Endothelial cell of umbilical vein (primary cell): ENCODE measurements around the gene STN1. TPM values are rescaled to one million over a fixed set of nuclear protein-coding genes. Genes with fewer than 3 reads are reported as not detected.

ENCODE experiments used
- BruUV-seq: library from RNA; stranded (reverse); fragments of 400-500 nt; replicated peaks from 2 replicates; lab custom pipeline; 2021; lab: Mats Ljungman, UMichigan
- CTCF ChIA-PET: fragments of 300-600, 350-600 bp; sonication (Branson Sonifier 250); formaldehyde crosslinking; loops from one replicate; lab custom pipeline; 2021; ENCODE audit warnings: antibody characterized with exemption, inconsistent platforms; lab: Charles Lee
- POLR2A ChIA-PET: fragments of 300-600, 350-600 bp; sonication (Branson Sonifier 250); formaldehyde crosslinking; loops from one replicate; lab custom pipeline; 2021; ENCODE audit warnings: antibody characterized with exemption, inconsistent platforms; lab: Charles Lee
- DNase-seq: peaks from one replicate; pipeline ENCODE4 v3.0.0-alpha.2; 2011; ENCODE audit warnings: low read depth, low spot score
- FAIRE-seq: peaks from 2 replicates; lab custom pipeline; 2011; peaks lifted over from hg19 to GRCh38; lab: Jason Lieb, UNC
- H2AFZ ChIP-seq: 2 replicates; pipeline ENCODE4 v1.6.0; 2012; ENCODE audit warnings: low read depth, low read length, control low read depth, inconsistent platforms
- H3K27ac ChIP-seq: 2 replicates; pipeline ENCODE4 v1.5.1; 2011; ENCODE audit warnings: low read depth, mild to moderate bottlenecking, control low read depth, low read length, moderate library complexity; ENCODE audit not compliant: insufficient read depth
- H3K27me3 ChIP-seq, 2 experiments: 2 replicates each; pipeline versions ENCODE4 v1.6.0 to v1.6.1; 2011; ENCODE audit warnings: low read length in 2 of 2, mixed read lengths in 1 of 2; ENCODE audit not compliant: control insufficient read depth in 2 of 2, insufficient read depth in 2 of 2
- H3K36me3 ChIP-seq, 2 experiments: 2 replicates in 1 of 2; 3 replicates in 1 of 2; pipeline ENCODE4 v1.5.1; 2011; ENCODE audit warnings: low read length in 2 of 2, mild to moderate bottlenecking in 1 of 2, moderate library complexity in 1 of 2; ENCODE audit not compliant: control insufficient read depth in 2 of 2, insufficient read depth in 2 of 2; ENCODE audit errors: extremely low read depth in 1 of 2
- H3K4me1 ChIP-seq: 3 replicates; pipeline ENCODE4 v1.5.1; 2011; ENCODE audit warnings: mild to moderate bottlenecking, low read length; ENCODE audit not compliant: control insufficient read depth, insufficient read depth; ENCODE audit errors: extremely low read depth
- H3K4me2 ChIP-seq: 2 replicates; pipeline ENCODE4 v1.6.1; 2011; ENCODE audit warnings: low read length, control low read depth, mixed read lengths; ENCODE audit not compliant: insufficient read depth
- H3K4me3 ChIP-seq, 3 experiments: fragments of 200-600 bp in 1 of 3; sonication (generic), shearing (Covaris generic) in 1 of 3; replicated peaks in 1 of 3; 2 replicates each; pipeline ENCODE4 v1.5.1; 2011 to 2016; ENCODE audit warnings: control low read depth in 3 of 3, low read length in 3 of 3, mild to moderate bottlenecking in 2 of 3, inconsistent platforms in 1 of 3, low read depth in 1 of 3, moderate library complexity in 1 of 3; ENCODE audit not compliant: insufficient read depth in 1 of 3
- H3K79me2 ChIP-seq: 2 replicates; pipeline ENCODE4 v1.6.0; 2012; ENCODE audit warnings: low read length, inconsistent platforms; ENCODE audit not compliant: control insufficient read depth, insufficient read depth
- H3K9ac ChIP-seq: replicated peaks from 2 replicates; pipeline ENCODE3; 2011; ENCODE audit warnings: low read length, control low read depth; ENCODE audit not compliant: insufficient read depth; ENCODE audit errors: extremely low read depth
- H3K9me1 ChIP-seq: replicated peaks from 3 replicates; pipeline ENCODE4 v1.6.0; 2011; ENCODE audit warnings: mild to moderate bottlenecking, low read length; ENCODE audit not compliant: control insufficient read depth, insufficient read depth; ENCODE audit errors: extremely low read depth
- H3K9me3 ChIP-seq: replicated peaks from 2 replicates; pipeline ENCODE4 v1.5.1; 2012; ENCODE audit warnings: low read length, inconsistent platforms; ENCODE audit not compliant: control insufficient read depth, insufficient read depth
- H4K20me1 ChIP-seq: replicated peaks from 2 replicates; pipeline ENCODE3; 2011; ENCODE audit warnings: mild to moderate bottlenecking, low read length; ENCODE audit not compliant: control insufficient read depth, insufficient read depth; ENCODE audit errors: extremely low read depth
- CTCF ChIP-seq, 2 donors: IDR thresholded peaks; 1 replicate in 1 of 2; 2 replicates in 1 of 2; pipeline ENCODE4 v1.5.1; 2011; ENCODE audit warnings: low read length in 2 of 2, mild to moderate bottlenecking in 2 of 2, moderate library complexity in 2 of 2, control low read depth in 1 of 2, inconsistent platforms in 1 of 2, low read depth in 1 of 2; ENCODE audit not compliant: insufficient read depth in 1 of 2; ENCODE audit errors: extremely low read depth in 1 of 2
- EZH2 ChIP-seq: IDR thresholded peaks from 2 replicates; pipeline ENCODE4 v1.6.1; 2012; ENCODE audit warnings: borderline replicate concordance, low read depth, mild to moderate bottlenecking, moderate library complexity, low read length, inconsistent platforms; ENCODE audit not compliant: severe bottlenecking
- FOS ChIP-seq: IDR thresholded peaks from 2 replicates; pipeline ENCODE4 v1.6.1; 2011; ENCODE audit warnings: mild to moderate bottlenecking, low read length, moderate library complexity, borderline replicate concordance; ENCODE audit not compliant: insufficient read depth
- GATA2 ChIP-seq: IDR thresholded peaks from 2 replicates; pipeline ENCODE4 v1.7.0; 2011; ENCODE audit warnings: low read depth, mild to moderate bottlenecking, moderate library complexity, mixed read lengths, low read length; ENCODE audit not compliant: insufficient read length, insufficient read depth
- JUN ChIP-seq: IDR thresholded peaks from 2 replicates; pipeline ENCODE4 v1.6.1; 2011; ENCODE audit warnings: borderline replicate concordance, low read depth; ENCODE audit not compliant: insufficient read length, insufficient read depth
- MAX ChIP-seq: IDR thresholded peaks from 2 replicates; pipeline ENCODE4 v1.6.1; 2011; ENCODE audit not compliant: insufficient read depth, insufficient read length
- MYC ChIP-seq: IDR thresholded peaks from one replicate; pipeline ENCODE4 v1.6.1; 2011; ENCODE audit warnings: mild to moderate bottlenecking, low read depth, low read length
- POLR2A ChIP-seq: IDR thresholded peaks from 2 replicates; pipeline ENCODE4 v1.6.1; 2012; ENCODE audit warnings: low read depth, mild to moderate bottlenecking, control low read depth, low read length
- POLR2AphosphoS5 ChIP-seq: IDR thresholded peaks from 2 replicates; pipeline ENCODE4 v1.6.1; 2012; ENCODE audit warnings: low read depth, mild to moderate bottlenecking, control low read depth, low read length, moderate library complexity; ENCODE audit not compliant: insufficient read depth
- dilution Hi-C: fragments of 300-500 bp; cut with MboI; formaldehyde crosslinking; loops from one replicate; pipeline ENCODE4 v1.15.0; 2019; ENCODE audit warnings: low sequenced_read_pairs; ENCODE audit not compliant: extremely low pct_ligation_motif_present
- intact Hi-C: fragments of 100-400 bp; cut with micrococcal nuclease; formaldehyde crosslinking; loops from one replicate; pipeline ENCODE4 v1.10.0; 2022
- polyA plus RNA-seq, 4 experiments: library from polyadenylated mRNA; depleted of rRNA in 3 of 4; stranded (reverse) in 3 of 4; unstranded in 1 of 4; fragments of >200 nt; gene quantifications; 2 replicates each; pipeline versions ENCODE4 v1.2.1 to v1.2.3, GENCODE V29; 2011 to 2012; ENCODE audit warnings: missing spikeins in 1 of 4
- total RNA-seq: library from RNA; stranded (reverse); gene quantifications from 2 replicates; pipeline ENCODE4 v1.2.3, GENCODE V29; 2021

The STN1 gene
- total and polyA plus RNA-seq, 2 donors (not counting 3 experiments of a cell fraction or from before 2014, with no cell fraction given) = 10.8 to 15.3 TPM

GRCh38 chr10:103876155-103876554 is 41.8 kb downstream of the STN1 start:
- TF ChIP-seq FOS (no peak), POLR2A (no peak), JUN (no peak), MAX (no peak), POLR2AphosphoS5 (no peak), GATA2 (no peak), CTCF (IDR thresholded peaks at IDR 0.05; ENCODE audit: extremely low read depth in 1 of 2, insufficient read depth in 1 of 2, low read depth in 1 of 2, low read length in 2 of 2) (no peak), MYC (no peak), EZH2 (no peak)
- Histone ChIP-seq H3K9me1 (no peaks in the 10 kb centered on the region), H3K4me3 (no peak overlapping the region), H4K20me1 (no peaks in the 10 kb centered on the region), H3K79me2 (no peaks in the 10 kb centered on the region), H3K36me3 (no peaks in the 10 kb centered on the region), H3K9ac (no peak overlapping the region), H2AFZ (no peak overlapping the region), H3K9me3 (no peaks in the 10 kb centered on the region), H3K27ac (no peak overlapping the region), H3K4me1 (no peaks in the 10 kb centered on the region), H3K27me3 (no peaks in the 10 kb centered on the region), H3K4me2 (no peak overlapping the region)
- ChIA-PET CTCF (interaction anchor here (1.5 kb wide), 1 partner anchor 12 kb away, joined by 5 read pairs; no protein-coding TSS in a partner anchor), POLR2A (no interaction called here)
- intact Hi-C loops = no loop called here
- dilution Hi-C loops = no loop called here
- FAIRE-seq (no peak), DNase-seq (no peak)
- BruUV-seq = no TSS peak
